GM19328 (cell line): ENCODE measurements around the gene OTOG.
A peak's percentile ranks its signal among the peaks of the same experiment; 100 is the strongest.

Experiments used
- ATAC-seq: cut with Tn5 transposase; IDR thresholded peaks from one replicate; pipeline ENCODE4 v1.9.1; 2021; ENCODE audit warnings: mild to moderate bottlenecking, moderate library complexity; ENCODE audit not compliant: unreplicated experiment

OTOG gene

GRCh38 chr11:17547051-17547577 lies at the start of gene OTOG:
Gene OTOG, plus strand, starts transcription at chr11:17547259. Its CDS starts 114 bp downstream, at chr11:17547373.
- no peak for ATAC-seq

- ATAC-seq, result no peak
These were observed 49.0 kb upstream of the OTOG start for GRCh38 chr11:17498058-17498457.

GRCh38 chr11:17498475-17498874 lies 48.6 kb upstream of the OTOG start:
- ATAC-seq, result no peak

- ATAC-seq, result no peak
These were observed 46.4 kb upstream of the OTOG start for GRCh38 chr11:17500673-17501072.

- ATAC-seq, result no peak
These were observed 44.4 kb upstream of the OTOG start for GRCh38 chr11:17502630-17503029.

- ATAC-seq, result peak; percentile 48
These were observed 42.5 kb upstream of the OTOG start for GRCh38 chr11:17504330-17505107.

- ATAC-seq, result no peak
These were observed 41.9 kb upstream of the OTOG start for GRCh38 chr11:17505146-17505545.

- ATAC-seq, result no peak
These were observed 40.7 kb upstream of the OTOG start for GRCh38 chr11:17506314-17506713.

GRCh38 chr11:17506942-17507341 lies 40.1 kb upstream of the OTOG start:
- ATAC-seq, result no peak

GRCh38 chr11:17507773-17508172 lies 39.3 kb upstream of the OTOG start:
- no peak for ATAC-seq

GRCh38 chr11:17508306-17508705 lies 38.8 kb upstream of the OTOG start:
- no peak for ATAC-seq

- ATAC-seq, result no peak
These were observed 38.3 kb upstream of the OTOG start for GRCh38 chr11:17508791-17509190.

GRCh38 chr11:17510507-17511206 lies 36.4 kb upstream of the OTOG start:
- no peak for ATAC-seq

- no peak for ATAC-seq
These were observed 35.5 kb upstream of the OTOG start for GRCh38 chr11:17511571-17511970.

GRCh38 chr11:17512101-17512500 lies 35.0 kb upstream of the OTOG start:
- no peak for ATAC-seq

- ATAC-seq, result no peak
These were observed 33.2 kb upstream of the OTOG start for GRCh38 chr11:17513853-17514252.

- ATAC-seq, result no peak
These were observed 32.6 kb upstream of the OTOG start for GRCh38 chr11:17514476-17514875.

- ATAC-seq, result no peak
These were observed 31.4 kb upstream of the OTOG start for GRCh38 chr11:17515443-17516176.

GRCh38 chr11:17516551-17517150 lies 30.4 kb upstream of the OTOG start:
- no peak for ATAC-seq

GRCh38 chr11:17517186-17517585 lies 29.9 kb upstream of the OTOG start:
- no peak for ATAC-seq

GRCh38 chr11:17518366-17518765 lies 28.7 kb upstream of the OTOG start:
- no peak for ATAC-seq
